MM.1S (cell line): ENCODE measurements around the gene CCNYL1.

ENCODE experiments used
- DNase-seq: peaks from one replicate; pipeline ENCODE4 v3.0.0-alpha.2; 2015
- H2AFZ ChIP-seq: fragments of 300-600 bp; sonication (generic); 2 replicates; pipeline ENCODE4 v1.6.0; 2016; ENCODE audit warnings: antibody characterized with exemption, low read length
- H3F3A ChIP-seq: fragments of 300-600 bp; sonication (generic); 2 replicates; pipeline ENCODE4 v1.6.1; 2016; ENCODE audit warnings: mild to moderate bottlenecking, antibody characterized with exemption, low read length, moderate library complexity, mixed read lengths; ENCODE audit not compliant: insufficient read depth
- H3K27ac ChIP-seq: fragments of 300-600 bp; sonication (generic); 2 replicates; pipeline ENCODE4 v1.5.1; 2016; ENCODE audit warnings: mild to moderate bottlenecking, low read length
- H3K27me3 ChIP-seq: fragments of 300-600 bp; sonication (generic); replicated peaks from 2 replicates; pipeline ENCODE4 v1.6.0; 2016; ENCODE audit warnings: low read length; ENCODE audit not compliant: insufficient read depth
- H3K36me3 ChIP-seq: fragments of 300-600 bp; sonication (generic); replicated peaks from 2 replicates; pipeline ENCODE4 v1.6.1; 2016; ENCODE audit warnings: mild to moderate bottlenecking, low read length, mixed read lengths; ENCODE audit not compliant: insufficient read depth
- H3K4me1 ChIP-seq: fragments of 300-600 bp; sonication (generic); 2 replicates; pipeline ENCODE4 v1.6.1; 2016; ENCODE audit warnings: low read length, mixed read lengths
- H3K4me2 ChIP-seq: fragments of 300-600 bp; sonication (generic); 2 replicates; pipeline ENCODE4 v1.6.0; 2016; ENCODE audit warnings: low read depth, low read length
- H3K4me3 ChIP-seq: fragments of 300-600 bp; sonication (generic); 2 replicates; pipeline ENCODE4 v1.5.1; 2016; ENCODE audit warnings: low read length, mixed read lengths
- H3K79me2 ChIP-seq: fragments of 300-600 bp; sonication (generic); 2 replicates; pipeline ENCODE4 v1.6.1; 2016; ENCODE audit warnings: mixed run types, low read length, mixed read lengths
- H3K9ac ChIP-seq: fragments of 300-600 bp; sonication (generic); 2 replicates; pipeline ENCODE4 v1.6.1; 2016; ENCODE audit warnings: low read length, mixed read lengths
- H3K9me2 ChIP-seq: fragments of 300-600 bp; sonication (generic); replicated peaks from 2 replicates; pipeline ENCODE4 v1.6.1; 2016; ENCODE audit warnings: mild to moderate bottlenecking, low read length, mixed read lengths; ENCODE audit not compliant: insufficient read depth
- H3K9me3 ChIP-seq: fragments of 300-600 bp; sonication (generic); replicated peaks from 2 replicates; pipeline ENCODE4 v1.6.1; 2016; ENCODE audit warnings: mild to moderate bottlenecking, low read length, mixed read lengths; ENCODE audit not compliant: insufficient read depth
- H4K20me1 ChIP-seq: fragments of 300-600 bp; sonication (generic); 2 replicates; pipeline ENCODE4 v1.6.1; 2016; ENCODE audit warnings: mild to moderate bottlenecking, low read length, moderate library complexity, mixed read lengths; ENCODE audit not compliant: insufficient read depth
- EZH2 ChIP-seq: fragments of 300-600 bp; sonication (generic); optimal IDR thresholded peaks from 2 replicates; pipeline ENCODE3; 2017; ENCODE audit warnings: low read depth, mild to moderate bottlenecking, antibody characterized with exemption, low read length, mixed read lengths
- EZH2phosphoT487 ChIP-seq: fragments of 300-600 bp; sonication (generic); IDR thresholded peaks from 2 replicates; pipeline ENCODE4 v1.6.1; 2018; ENCODE audit warnings: antibody characterized with exemption, low read length
- TF ChIP-seq, protein P1 (sequence below): fragments of 300-600 bp; sonication (generic); IDR thresholded peaks from 2 replicates; pipeline ENCODE4 v1.5.1; 2016; ENCODE audit warnings: antibody characterized with exemption, low read length, mixed read lengths

Gene CCNYL1

DNA sequence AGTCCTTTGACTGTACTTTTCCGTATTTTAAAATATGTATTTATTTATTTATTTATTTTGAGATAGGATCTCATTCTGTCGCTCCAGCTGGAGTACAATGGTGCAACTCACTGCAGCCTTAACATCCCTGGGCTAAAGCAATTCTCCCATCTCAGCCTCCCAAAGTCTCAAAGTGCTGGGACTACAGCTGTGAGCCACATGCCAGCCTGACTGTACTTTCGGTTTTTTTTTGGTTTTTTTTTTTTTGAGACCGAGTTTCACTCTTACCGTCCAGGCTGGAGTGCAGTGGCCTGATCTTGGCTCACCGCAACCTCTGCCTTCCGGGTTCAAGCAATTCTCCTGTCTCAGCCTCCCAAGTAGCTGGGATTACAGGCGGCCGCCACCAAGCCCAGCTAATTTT lies 28.9 kb upstream of the CCNYL1 start:
- H3K9me2 ChIP-seq, result no peaks in the 10 kb centered on the region
- H3K9me3 ChIP-seq, result no peaks in the 10 kb centered on the region
- no peaks in the 10 kb centered on the region for H4K20me1 ChIP-seq
- no peak overlapping the region for H3K4me3 ChIP-seq
- no peak overlapping the region for H3K9ac ChIP-seq
- no peak for TF ChIP-seq EZH2
- no peak for TF ChIP-seq EZH2phosphoT487
- TF ChIP-seq, protein P1, sequence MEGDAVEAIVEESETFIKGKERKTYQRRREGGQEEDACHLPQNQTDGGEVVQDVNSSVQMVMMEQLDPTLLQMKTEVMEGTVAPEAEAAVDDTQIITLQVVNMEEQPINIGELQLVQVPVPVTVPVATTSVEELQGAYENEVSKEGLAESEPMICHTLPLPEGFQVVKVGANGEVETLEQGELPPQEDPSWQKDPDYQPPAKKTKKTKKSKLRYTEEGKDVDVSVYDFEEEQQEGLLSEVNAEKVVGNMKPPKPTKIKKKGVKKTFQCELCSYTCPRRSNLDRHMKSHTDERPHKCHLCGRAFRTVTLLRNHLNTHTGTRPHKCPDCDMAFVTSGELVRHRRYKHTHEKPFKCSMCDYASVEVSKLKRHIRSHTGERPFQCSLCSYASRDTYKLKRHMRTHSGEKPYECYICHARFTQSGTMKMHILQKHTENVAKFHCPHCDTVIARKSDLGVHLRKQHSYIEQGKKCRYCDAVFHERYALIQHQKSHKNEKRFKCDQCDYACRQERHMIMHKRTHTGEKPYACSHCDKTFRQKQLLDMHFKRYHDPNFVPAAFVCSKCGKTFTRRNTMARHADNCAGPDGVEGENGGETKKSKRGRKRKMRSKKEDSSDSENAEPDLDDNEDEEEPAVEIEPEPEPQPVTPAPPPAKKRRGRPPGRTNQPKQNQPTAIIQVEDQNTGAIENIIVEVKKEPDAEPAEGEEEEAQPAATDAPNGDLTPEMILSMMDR, result no peak
- DNase-seq, result peak; percentile 36
- H3K4me2 ChIP-seq, result no peak overlapping the region
- no peaks in the 10 kb centered on the region for H3K27me3 ChIP-seq
- no peaks in the 10 kb centered on the region for H3K4me1 ChIP-seq
- no peak overlapping the region for H2AFZ ChIP-seq
- no peaks in the 10 kb centered on the region for H3K36me3 ChIP-seq
- no peaks in the 10 kb centered on the region for H3K79me2 ChIP-seq
- no peak overlapping the region for H3K27ac ChIP-seq
- no peaks in the 10 kb centered on the region for H3F3A ChIP-seq

DNA sequence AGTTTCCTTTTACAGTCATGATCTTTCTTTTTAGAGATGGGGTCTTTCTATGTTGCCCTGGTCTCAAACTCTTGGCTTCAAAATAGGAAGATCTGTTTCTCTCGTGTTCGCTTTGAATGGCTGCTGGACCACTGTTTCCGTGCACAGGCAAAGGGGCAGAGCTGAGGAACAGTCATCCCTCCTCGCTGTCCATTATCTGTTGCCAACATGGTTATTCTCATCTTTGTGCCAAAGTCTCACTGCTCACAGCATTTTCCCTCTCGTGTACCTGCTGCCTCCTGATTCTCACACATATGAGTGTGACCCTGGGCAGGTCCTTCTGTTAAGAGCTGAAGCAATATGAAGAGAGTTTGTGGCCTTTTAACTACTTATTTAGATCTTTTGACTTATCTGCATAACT lies 28.0 kb upstream of the CCNYL1 start:
- no peaks in the 10 kb centered on the region for H3K9me2 ChIP-seq
- H3K4me2 ChIP-seq, result no peak overlapping the region
- no peaks in the 10 kb centered on the region for H3K4me1 ChIP-seq
- H3K36me3 ChIP-seq, result no peaks in the 10 kb centered on the region
- H3K27ac ChIP-seq, result no peak overlapping the region
- H3K9ac ChIP-seq, result no peak overlapping the region
- H3F3A ChIP-seq, result no peaks in the 10 kb centered on the region
- H3K4me3 ChIP-seq, result no peak overlapping the region
- no peak overlapping the region for H2AFZ ChIP-seq
- H3K27me3 ChIP-seq, result no peaks in the 10 kb centered on the region
- H3K79me2 ChIP-seq, result no peaks in the 10 kb centered on the region
- TF ChIP-seq, protein P1, result no peak
- TF ChIP-seq EZH2 (no peak), EZH2phosphoT487 (no peak)
- H3K9me3 ChIP-seq, result no peaks in the 10 kb centered on the region
- no peaks in the 10 kb centered on the region for H4K20me1 ChIP-seq
- no peak for DNase-seq

DNA sequence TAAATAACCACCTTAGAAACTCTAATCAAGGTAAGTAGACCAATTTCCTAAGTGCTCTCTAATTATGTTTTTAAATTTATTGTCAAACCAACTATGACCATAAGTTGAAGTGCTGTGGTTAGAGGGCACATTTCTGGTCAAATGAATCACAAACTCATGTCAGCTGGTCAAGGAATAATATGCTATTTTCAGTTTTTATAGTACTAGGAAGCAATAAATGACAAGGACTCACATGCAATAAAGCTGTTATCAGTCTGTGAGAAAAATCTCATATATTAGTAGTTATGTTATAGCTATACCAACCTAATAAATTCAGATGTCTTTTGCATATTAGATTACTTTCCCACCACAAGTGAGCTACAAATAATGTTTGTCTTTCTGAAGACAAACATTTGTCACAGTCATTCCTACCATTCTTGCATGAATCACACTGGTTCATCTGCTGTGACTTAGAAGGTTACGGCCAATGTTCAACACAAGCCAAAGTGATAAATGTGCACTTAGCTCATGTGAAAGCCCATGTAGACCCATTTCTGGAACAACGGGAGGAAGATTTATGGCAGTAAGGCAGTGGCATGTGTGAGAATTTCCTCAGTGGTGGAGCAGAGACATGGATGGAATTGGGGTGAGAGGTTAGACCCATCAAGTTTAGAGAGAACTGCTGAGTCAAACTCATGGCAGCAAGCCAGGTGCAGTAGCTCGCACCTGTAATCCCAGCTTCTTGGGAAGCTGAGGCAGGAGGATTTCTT lies 27.4 kb upstream of the CCNYL1 start:
- Histone ChIP-seq H4K20me1 (no peaks in the 10 kb centered on the region), H3K79me2 (no peaks in the 10 kb centered on the region), H3K9ac (no peak overlapping the region), H3K27ac (no peak overlapping the region), H3K36me3 (no peaks in the 10 kb centered on the region), H3F3A (no peaks in the 10 kb centered on the region), H3K4me1 (no peaks in the 10 kb centered on the region), H3K27me3 (no peaks in the 10 kb centered on the region), H2AFZ (no peak overlapping the region), H3K4me3 (no peak overlapping the region), H3K4me2 (no peak overlapping the region), H3K9me3 (no peaks in the 10 kb centered on the region), H3K9me2 (no peaks in the 10 kb centered on the region)
- no peak for DNase-seq
- TF ChIP-seq EZH2, result no peak
- TF ChIP-seq, protein P1, result no peak
- no peak for TF ChIP-seq EZH2phosphoT487
